ENCODE measurements around the gene CNTNAP2.

DNA sequence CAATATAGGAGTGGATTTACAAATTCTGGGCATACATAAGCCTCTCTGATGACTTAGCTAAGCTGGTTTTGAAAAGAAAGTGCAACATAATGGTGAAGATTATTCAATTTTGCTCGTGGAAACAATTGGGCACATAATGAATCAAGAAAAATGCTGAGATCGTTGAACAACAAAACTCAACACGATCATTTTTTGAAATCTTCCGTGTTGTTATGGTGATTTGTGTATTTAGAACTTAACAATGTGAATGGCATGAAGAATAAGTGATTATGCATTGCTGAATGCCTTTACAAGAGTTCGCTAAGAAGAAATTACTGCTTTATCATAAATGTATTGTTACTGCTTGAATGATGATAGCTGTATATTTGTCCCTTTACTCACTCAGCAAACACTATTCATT is 875.0 kb downstream of the CNTNAP2 start:
- no peak for TF ChIP-seq YY1 (IDR thresholded peaks at IDR 0.05; ENCODE audit: insufficient read depth, insufficient read length)
- TF ChIP-seq SUZ12 (IDR thresholded peaks at IDR 0.05; ENCODE audit: extremely low read depth, insufficient read depth, insufficient read length): no peak
